ENCODE results near the gene C1orf50. TPM values are rescaled to one million over a fixed set of nuclear protein-coding genes. Genes with fewer than 3 reads are reported as not detected.

Gene C1orf50
- total and polyA plus RNA-seq, 2 of the 4 experiments (the other 2 are of a cell fraction): 2.0 to 6.0 TPM

GRCh38 chr1:42768172-42768571, 1.1 kb downstream of the C1orf50 start:
- POLR2A ChIA-PET (ENCODE audit: unreplicated experiment): no interaction called here

More at GRCh38 chr1:42768172-42768571, 1.1 kb downstream of the C1orf50 start:
- Histone ChIP-seq H3K14ac (replicated peaks; ENCODE audit: low read depth, low read length) (no peak overlapping the region), H2AK5ac (ENCODE audit: low read depth, low read length) (no peak overlapping the region), H3K23ac (ENCODE audit: low read depth, low read length) (peak overlapping the region; percentile 44; the same call in 1 of the 2 replicates), H3K27ac (ENCODE audit: insufficient read depth, low read length) (no peak overlapping the region), H2BK15ac (ENCODE audit: low read depth, low read length) (no peak overlapping the region), H2BK20ac (ENCODE audit: low read depth, low read length) (no peak overlapping the region), H3K56ac (ENCODE audit: extremely low read depth, insufficient read depth, low read length) (no peak overlapping the region), H2AFZ (replicated peaks; ENCODE audit: low read length, poor library complexity) (no peak overlapping the region), H3K4me2 (ENCODE audit: low read depth, low read length) (peak overlapping the region; percentile 99), H3K4me1 (ENCODE audit: control insufficient read depth, insufficient read depth, low read length) (no peaks in the 10 kb centered on the region), H2AK9ac (replicated peaks; ENCODE audit: low read depth, low read length, poor library complexity) (no peak overlapping the region), H3K79me1 (ENCODE audit: low read depth in 1 of 2, low read length in 2 of 2) (peaks cover 24 to 53% of the 10 kb centered on the region in 2 experiments), H3K9me1 (ENCODE audit: insufficient read depth, low read length) (0 out of 2 replicates have a peak, but pooled peaks cover under 1% of the 10 kb centered on the region), H4K20me1 (ENCODE audit: insufficient read depth, low read length) (peaks cover 23% of the 10 kb centered on the region; the same call in 1 of the 2 replicates), H3K9me3 (ENCODE audit: control insufficient read depth, insufficient read depth, low read length) (no peaks in the 10 kb centered on the region), H4K8ac (ENCODE audit: low read depth in 2 of 2, low read length in 2 of 2) (no peak overlapping the region), H3K36me3 (ENCODE audit: control insufficient read depth, insufficient read depth, low read length) (no peaks in the 10 kb centered on the region), H4K5ac (ENCODE audit: low read depth, low read length) (no peak overlapping the region), H3K27me3 (ENCODE audit: control insufficient read depth, insufficient read depth, low read length) (no peaks in the 10 kb centered on the region), H2BK5ac (ENCODE audit: low read depth, low read length, poor library complexity, severe bottlenecking) (no peak overlapping the region), H3K9ac (ENCODE audit: low read depth, low read length) (peak overlapping the region; percentile 79; the same call in 1 of the 2 replicates), H3K4ac (ENCODE audit: low read depth, low read length) (no peak overlapping the region), H2BK120ac (ENCODE audit: low read depth, low read length) (no peak overlapping the region), H4K91ac (ENCODE audit: insufficient read depth, low read depth, low read length) (no peak overlapping the region), H3K18ac (ENCODE audit: low read depth, low read length) (no peak overlapping the region), H3K4me3 (ENCODE audit: insufficient read depth, low read depth, low read length) (peak overlapping the region; percentile 71)
- ATAC-seq (ENCODE audit: low read depth): no peak
- intact Hi-C loops (cut with micrococcal nuclease): loop anchor here (5.0 to 10.0 kb wide), 3 partner anchors 49 to 433 kb away; partner anchors contain the start of genes ERMAP, FOXJ3, SVBP and YBX1
- DNase-seq: no peak
- no TSS peak for BruUV-seq (replicated peaks)
- TF ChIP-seq MAZ (IDR thresholded peaks at IDR 0.05; ENCODE audit: borderline replicate concordance, low read depth, low read length) (no peak), NFE2L2 (IDR thresholded peaks at IDR 0.05; ENCODE audit: low read depth, low read length) (no peak), MAFK (IDR thresholded peaks at IDR 0.05; ENCODE audit: low read depth, low read length) (no peak), RAD21 (IDR thresholded peaks at IDR 0.05; ENCODE audit: low read length) (no peak), MXI1 (IDR thresholded peaks at IDR 0.05; ENCODE audit: borderline replicate concordance, low read depth, low read length) (no peak)
- TF ChIP-seq, protein P1, sequence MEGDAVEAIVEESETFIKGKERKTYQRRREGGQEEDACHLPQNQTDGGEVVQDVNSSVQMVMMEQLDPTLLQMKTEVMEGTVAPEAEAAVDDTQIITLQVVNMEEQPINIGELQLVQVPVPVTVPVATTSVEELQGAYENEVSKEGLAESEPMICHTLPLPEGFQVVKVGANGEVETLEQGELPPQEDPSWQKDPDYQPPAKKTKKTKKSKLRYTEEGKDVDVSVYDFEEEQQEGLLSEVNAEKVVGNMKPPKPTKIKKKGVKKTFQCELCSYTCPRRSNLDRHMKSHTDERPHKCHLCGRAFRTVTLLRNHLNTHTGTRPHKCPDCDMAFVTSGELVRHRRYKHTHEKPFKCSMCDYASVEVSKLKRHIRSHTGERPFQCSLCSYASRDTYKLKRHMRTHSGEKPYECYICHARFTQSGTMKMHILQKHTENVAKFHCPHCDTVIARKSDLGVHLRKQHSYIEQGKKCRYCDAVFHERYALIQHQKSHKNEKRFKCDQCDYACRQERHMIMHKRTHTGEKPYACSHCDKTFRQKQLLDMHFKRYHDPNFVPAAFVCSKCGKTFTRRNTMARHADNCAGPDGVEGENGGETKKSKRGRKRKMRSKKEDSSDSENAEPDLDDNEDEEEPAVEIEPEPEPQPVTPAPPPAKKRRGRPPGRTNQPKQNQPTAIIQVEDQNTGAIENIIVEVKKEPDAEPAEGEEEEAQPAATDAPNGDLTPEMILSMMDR (conservative IDR thresholded peaks at IDR 0.05; ENCODE audit: low read depth, low read length): no peak
- in situ Hi-C loops (cut with MboI; ENCODE audit: low sequenced_read_pairs): no loop called here
- WGBS, 2 experiments (ENCODE audit: extremely low coverage in 2 of 2, insufficient read length in 1 of 2): no CpG with 5 or more reads among the region's 2 CpGs
- dilution Hi-C loops (cut with HindIII; ENCODE audit: low sequenced_read_pairs, unreplicated experiment): no loop called here
- CTCF ChIA-PET: interaction anchor here (1.3 kb wide), 1 partner anchor 15 kb away, joined by 5 read pairs; no protein-coding TSS in a partner anchor
